Upper lobe of right lung (tissue), 1 donor: Measurements from ENCODE around the gene GALNT9. TPM values are rescaled to one million over a fixed set of nuclear protein-coding genes. Genes with fewer than 3 reads are reported as not detected.
A peak's percentile ranks its signal among the peaks of the same experiment; 100 is the strongest.
"Not testable (repeated sequence)": the region's sequence is repeated elsewhere in the genome, so short reads cannot be mapped to it uniquely, and the experiment has no call there.

Experiments
- ATAC-seq: fragments of 200-7000 bp; cut with Tn5 transposase; one replicate; pipeline ENCODE4 v1.9.1; 2020; ENCODE audit warnings: mild to moderate bottlenecking, moderate library complexity
- DNase-seq: peaks from one replicate; pipeline ENCODE4 v3.0.0-alpha.2; 2020
- H3K27ac ChIP-seq: fragments of 200-600 bp; one replicate; pipeline ENCODE4 v1.8.0; 2022
- H3K27me3 ChIP-seq: fragments of 200-600 bp; one replicate; pipeline ENCODE4 v1.8.0; 2022; ENCODE audit warnings: mild to moderate bottlenecking
- H3K36me3 ChIP-seq: fragments of 200-600 bp; one replicate; pipeline ENCODE4 v1.8.0; 2022
- H3K4me1 ChIP-seq: fragments of 200-600 bp; one replicate; pipeline ENCODE4 v1.8.0; 2022
- H3K4me3 ChIP-seq: fragments of 200-600 bp; one replicate; pipeline ENCODE4 v1.8.0; 2022; ENCODE audit warnings: mild to moderate bottlenecking
- H3K9me3 ChIP-seq: fragments of 200-600 bp; one replicate; pipeline ENCODE4 v1.8.0; 2022
- intact Hi-C: fragments of 100-400 bp; cut with DNase I; formaldehyde crosslinking; loops from one replicate; pipeline ENCODE4 v1.11.0; 2022
- total RNA-seq: library from RNA; stranded (reverse); fragmentation: NEBNext Ultra II Directional; extraction: Animal tissue kit (Norgen Biotek cat#: 25700); gene quantifications from one replicate; pipeline ENCODE4 v1.2.1, GENCODE V29; 2021
- TF ChIP-seq, protein P1 (sequence below): fragments of 200-600 bp; IDR thresholded peaks from one replicate; pipeline ENCODE4 v1.8.0; 2022; ENCODE audit warnings: antibody characterized with exemption
- donor health status: DM: no; HTN: yes; CAD: no; lungs with severe emphysema.

The GALNT9 gene
- total RNA-seq, 1 donor from 2014 or later: 1.6 TPM

DNA sequence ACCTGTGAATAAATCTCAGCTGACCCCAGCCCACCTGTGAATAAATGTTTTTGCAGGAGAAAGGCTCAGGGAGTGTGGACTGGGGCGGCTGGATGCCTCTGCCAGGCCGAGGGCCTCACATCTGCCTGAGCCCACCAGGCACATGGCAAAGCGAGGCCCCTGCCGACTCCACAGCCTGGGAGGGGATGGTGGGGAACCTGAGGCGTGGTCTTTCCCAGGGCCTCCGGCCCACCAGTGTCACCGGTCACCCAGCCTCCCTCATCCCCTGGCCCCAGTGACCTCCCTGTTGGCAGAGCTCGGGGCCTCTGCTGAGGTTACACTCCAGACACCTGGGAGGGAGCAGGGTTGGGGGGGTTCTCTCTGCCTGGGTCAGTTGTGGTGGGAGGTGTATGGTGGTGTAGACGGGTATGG is 177.0 kb downstream of the GALNT9 start:
- Histone ChIP-seq H3K36me3 (peaks cover 7% of the 10 kb centered on the region), H3K27me3 (no peaks in the 10 kb centered on the region), H3K27ac (no peak overlapping the region), H3K4me1 (peaks cover 5% of the 10 kb centered on the region), H3K4me3 (no peak overlapping the region), H3K9me3 (no peaks in the 10 kb centered on the region)
- TF ChIP-seq, protein P1, sequence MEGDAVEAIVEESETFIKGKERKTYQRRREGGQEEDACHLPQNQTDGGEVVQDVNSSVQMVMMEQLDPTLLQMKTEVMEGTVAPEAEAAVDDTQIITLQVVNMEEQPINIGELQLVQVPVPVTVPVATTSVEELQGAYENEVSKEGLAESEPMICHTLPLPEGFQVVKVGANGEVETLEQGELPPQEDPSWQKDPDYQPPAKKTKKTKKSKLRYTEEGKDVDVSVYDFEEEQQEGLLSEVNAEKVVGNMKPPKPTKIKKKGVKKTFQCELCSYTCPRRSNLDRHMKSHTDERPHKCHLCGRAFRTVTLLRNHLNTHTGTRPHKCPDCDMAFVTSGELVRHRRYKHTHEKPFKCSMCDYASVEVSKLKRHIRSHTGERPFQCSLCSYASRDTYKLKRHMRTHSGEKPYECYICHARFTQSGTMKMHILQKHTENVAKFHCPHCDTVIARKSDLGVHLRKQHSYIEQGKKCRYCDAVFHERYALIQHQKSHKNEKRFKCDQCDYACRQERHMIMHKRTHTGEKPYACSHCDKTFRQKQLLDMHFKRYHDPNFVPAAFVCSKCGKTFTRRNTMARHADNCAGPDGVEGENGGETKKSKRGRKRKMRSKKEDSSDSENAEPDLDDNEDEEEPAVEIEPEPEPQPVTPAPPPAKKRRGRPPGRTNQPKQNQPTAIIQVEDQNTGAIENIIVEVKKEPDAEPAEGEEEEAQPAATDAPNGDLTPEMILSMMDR: no peak
- ATAC-seq (no peak), DNase-seq (peak; percentile 44)
- intact Hi-C loops: no loop called here

- Histone ChIP-seq H3K4me3 (no peak overlapping the region), H3K36me3 (peaks cover 7% of the 10 kb centered on the region), H3K27ac (no peak overlapping the region), H3K4me1 (peaks cover 5% of the 10 kb centered on the region), H3K27me3 (no peaks in the 10 kb centered on the region), H3K9me3 (no peaks in the 10 kb centered on the region)
- TF ChIP-seq, protein P1: no peak
- DNase-seq (peak; percentile 63), ATAC-seq (no peak)
- intact Hi-C loops: no loop called here
Measured at GRCh38 chr12:132151766-132152410, 177.5 kb downstream of the GALNT9 start.

DNA sequence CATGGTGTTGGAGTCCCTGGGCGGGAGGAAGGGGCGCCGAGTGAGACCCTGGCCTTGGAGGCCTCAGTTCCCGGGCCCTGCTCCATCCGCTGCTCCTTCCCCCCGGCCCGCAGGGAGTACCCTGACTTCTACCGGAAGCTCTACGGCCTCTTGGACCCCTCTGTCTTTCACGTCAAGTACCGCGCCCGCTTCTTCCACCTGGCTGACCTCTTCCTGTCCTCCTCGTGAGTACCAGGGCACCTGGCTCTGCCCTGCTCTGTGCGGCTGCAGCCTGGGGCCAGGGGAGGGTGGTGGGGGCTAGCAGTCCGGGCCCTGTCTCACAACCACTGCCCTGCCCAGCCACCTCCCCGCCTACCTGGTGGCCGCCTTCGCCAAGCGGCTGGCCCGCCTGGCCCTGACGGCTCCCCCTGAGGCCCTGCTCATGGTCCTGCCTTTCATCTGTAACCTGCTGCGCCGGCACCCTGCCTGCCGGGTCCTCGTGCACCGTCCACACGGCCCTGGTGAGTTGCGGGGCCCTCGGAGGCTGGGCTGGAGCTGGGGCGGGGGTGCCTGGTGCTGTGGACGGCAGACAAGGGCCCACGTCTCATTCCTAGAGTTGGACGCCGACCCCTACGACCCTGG is 178.1 kb downstream of the GALNT9 start:
- Histone ChIP-seq H3K9me3 (no peaks in the 10 kb centered on the region), H3K27ac (no peak overlapping the region), H3K27me3 (no peaks in the 10 kb centered on the region), H3K4me1 (peaks cover 5% of the 10 kb centered on the region), H3K36me3 (peaks cover 7% of the 10 kb centered on the region), H3K4me3 (no peak overlapping the region)
- TF ChIP-seq, protein P1: no peak
- DNase-seq: peak; percentile 62
- intact Hi-C loops: no loop called here
- ATAC-seq: no peak

DNA sequence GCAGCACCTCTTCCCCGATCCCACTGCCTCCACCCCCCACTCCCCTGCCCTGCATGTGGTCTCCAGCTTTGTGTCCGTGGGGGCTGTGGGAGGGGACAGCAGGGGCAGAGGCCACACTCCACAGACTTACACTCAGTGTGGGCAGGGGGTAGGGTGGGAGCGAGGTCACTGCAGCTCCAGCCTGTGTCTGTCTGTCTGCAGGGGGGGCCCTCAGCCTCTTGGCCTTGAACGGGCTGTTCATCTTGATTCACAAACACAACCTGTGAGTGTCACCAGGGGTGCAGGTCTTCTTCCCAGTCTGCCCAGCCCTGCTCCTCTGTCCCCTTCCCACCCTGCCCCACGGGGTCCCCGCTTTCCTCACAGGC is 178.6 kb downstream of the GALNT9 start:
- intact Hi-C loops: no loop called here
- Histone ChIP-seq H3K36me3 (peaks cover 7% of the 10 kb centered on the region), H3K4me3 (no peak overlapping the region), H3K27me3 (no peaks in the 10 kb centered on the region), H3K9me3 (no peaks in the 10 kb centered on the region), H3K4me1 (peaks cover 5% of the 10 kb centered on the region), H3K27ac (no peak overlapping the region)
- ATAC-seq (no peak), DNase-seq (peak; percentile 48)
- TF ChIP-seq, protein P1: no peak

- H3K27me3 ChIP-seq, H3K36me3 ChIP-seq, H3K27ac ChIP-seq, intact Hi-C loops, H3K9me3 ChIP-seq, H3K4me3 ChIP-seq, ATAC-seq, DNase-seq: not testable (repeated sequence)
- peaks cover 14% of the 10 kb centered on the region for H3K4me1 ChIP-seq
Measured at GRCh38 chr12:132149526-132149925, 179.9 kb downstream of the GALNT9 start.

DNA sequence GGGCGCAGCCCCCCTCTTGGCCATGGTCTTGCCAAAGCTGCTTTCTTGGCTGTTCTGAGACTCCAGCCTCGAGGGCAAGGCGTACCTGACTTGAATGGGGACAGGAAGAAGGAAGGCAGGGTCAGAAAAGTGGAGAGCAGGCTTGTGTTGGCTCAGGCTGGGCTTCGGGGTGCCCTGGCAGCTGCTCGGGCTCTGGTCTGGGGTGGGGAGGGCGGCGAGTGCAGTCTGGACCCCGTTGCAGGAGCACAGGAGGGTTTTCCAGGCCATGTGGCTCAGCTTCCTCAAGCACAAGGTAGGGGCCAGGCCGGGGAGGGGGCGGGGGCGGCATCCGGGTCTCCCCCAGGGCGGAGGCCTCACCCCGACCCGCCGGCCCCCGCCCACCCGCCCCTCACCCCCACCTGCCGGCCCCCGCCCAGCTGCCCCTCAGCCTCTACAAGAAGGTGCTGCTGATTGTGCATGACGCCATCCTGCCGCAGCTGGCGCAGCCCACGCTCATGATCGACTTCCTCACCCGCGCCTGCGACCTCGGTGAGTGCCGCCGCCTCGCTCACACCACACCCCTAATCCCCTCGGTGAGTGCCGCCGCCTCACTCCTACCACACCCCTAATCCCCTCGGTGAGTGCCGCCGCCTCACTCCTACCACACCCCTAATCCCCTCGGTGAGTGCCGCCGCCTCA is 180.9 kb downstream of the GALNT9 start:
- H3K27me3 ChIP-seq: no peaks in the 10 kb centered on the region
- peaks cover 9% of the 10 kb centered on the region for H3K4me1 ChIP-seq
- DNase-seq: peak; percentile 55
- peaks cover 7% of the 10 kb centered on the region for H3K36me3 ChIP-seq
- no peak for ATAC-seq
- no peak overlapping the region for H3K4me3 ChIP-seq
- no peaks in the 10 kb centered on the region for H3K9me3 ChIP-seq
- intact Hi-C loops: no loop called here
- TF ChIP-seq, protein P1: no peak
- H3K27ac ChIP-seq: no peak overlapping the region
